KMS-11 (cell line): ENCODE measurements around the gene FRMD1.

ENCODE experiments used
- H2AFZ ChIP-seq: fragments of 200-600 bp; sonication (generic); 2 replicates; pipeline ENCODE4 v1.6.1; 2016; ENCODE audit warnings: antibody characterized with exemption, mixed run types, low read depth
- H3K27ac ChIP-seq: fragments of 200-600 bp; sonication (generic); 2 replicates; pipeline ENCODE4 v1.6.1; 2016; ENCODE audit warnings: mild to moderate bottlenecking, mixed run types
- H3K27me3 ChIP-seq: fragments of 200-600 bp; sonication (generic); 2 replicates; pipeline ENCODE4 v1.6.1; 2017; ENCODE audit warnings: mild to moderate bottlenecking, low read depth, mixed run types, moderate library complexity; ENCODE audit not compliant: insufficient read depth
- H3K36me3 ChIP-seq: fragments of 200-600 bp; sonication (generic); 2 replicates; pipeline ENCODE4 v1.6.1; 2017; ENCODE audit warnings: mild to moderate bottlenecking, mixed run types; ENCODE audit not compliant: insufficient read depth
- H3K4me1 ChIP-seq: fragments of 200-600 bp; sonication (generic); 2 replicates; pipeline ENCODE4 v1.6.1; 2016; ENCODE audit warnings: mild to moderate bottlenecking, low read depth, mixed run types; ENCODE audit not compliant: poor library complexity, severe bottlenecking
- H3K4me2 ChIP-seq: fragments of 200-600 bp; sonication (generic); 2 replicates; pipeline ENCODE4 v1.7.0; 2016; ENCODE audit warnings: mild to moderate bottlenecking, mixed run types
- H3K4me3 ChIP-seq: fragments of 200-600 bp; sonication (generic); IDR thresholded peaks from 2 replicates; pipeline ENCODE4 v1.6.1; 2017; ENCODE audit warnings: low read depth, low read length, mixed read lengths; ENCODE audit not compliant: insufficient read depth
- H3K79me2 ChIP-seq: fragments of 200-600 bp; sonication (generic); 2 replicates; pipeline ENCODE4 v1.6.1; 2016; ENCODE audit warnings: low read depth, mixed run types; ENCODE audit not compliant: insufficient read depth
- H3K9ac ChIP-seq: fragments of 200-600 bp; sonication (generic); 2 replicates; pipeline ENCODE4 v1.6.1; 2016; ENCODE audit warnings: mild to moderate bottlenecking, mixed run types
- H4K20me1 ChIP-seq: fragments of 200-600 bp; sonication (generic); 2 replicates; pipeline ENCODE4 v1.6.1; 2016; ENCODE audit warnings: mild to moderate bottlenecking, mixed run types; ENCODE audit not compliant: insufficient read depth
- CTCF ChIP-seq: fragments of 200-600 bp; sonication (generic); conservative IDR thresholded peaks from 2 replicates; pipeline ENCODE4 v1.6.1; 2017; ENCODE audit warnings: low read depth, mild to moderate bottlenecking, antibody characterized with exemption, low read length, moderate library complexity, mixed read lengths

Gene FRMD1

GRCh38 chr6:168011291-168011690 is 67.7 kb downstream of the FRMD1 start:
- no peak overlapping the region for H3K4me2 ChIP-seq
- no peaks in the 10 kb centered on the region for H3K36me3 ChIP-seq
- H3K4me3 ChIP-seq, result no peak overlapping the region
- H3K27me3 ChIP-seq, result no peaks in the 10 kb centered on the region
- peaks cover 9% of the 10 kb centered on the region for H3K4me1 ChIP-seq
- no peak overlapping the region for H3K9ac ChIP-seq
- H3K79me2 ChIP-seq, result no peaks in the 10 kb centered on the region
- TF ChIP-seq CTCF, result no peak
- H3K27ac ChIP-seq, result no peak overlapping the region
- no peak overlapping the region for H2AFZ ChIP-seq
- no peaks in the 10 kb centered on the region for H4K20me1 ChIP-seq

GRCh38 chr6:168009331-168009730 is 69.7 kb downstream of the FRMD1 start:
- no peaks in the 10 kb centered on the region for H3K27me3 ChIP-seq
- no peak overlapping the region for H3K27ac ChIP-seq
- H3K4me1 ChIP-seq, result peaks cover 9% of the 10 kb centered on the region
- H4K20me1 ChIP-seq, result no peaks in the 10 kb centered on the region
- no peak for TF ChIP-seq CTCF
- H3K4me3 ChIP-seq, result no peak overlapping the region
- no peak overlapping the region for H3K9ac ChIP-seq
- H3K36me3 ChIP-seq, result no peaks in the 10 kb centered on the region
- no peaks in the 10 kb centered on the region for H3K79me2 ChIP-seq
- no peak overlapping the region for H2AFZ ChIP-seq
- H3K4me2 ChIP-seq, result no peak overlapping the region

- no peak overlapping the region for H3K4me2 ChIP-seq
- H3K27me3 ChIP-seq, result no peaks in the 10 kb centered on the region
- no peaks in the 10 kb centered on the region for H4K20me1 ChIP-seq
- no peak overlapping the region for H3K27ac ChIP-seq
- no peak overlapping the region for H3K4me3 ChIP-seq
- no peak overlapping the region for H2AFZ ChIP-seq
- H3K9ac ChIP-seq, result no peak overlapping the region
- no peaks in the 10 kb centered on the region for H3K79me2 ChIP-seq
- peaks cover 9% of the 10 kb centered on the region for H3K4me1 ChIP-seq
- H3K36me3 ChIP-seq, result no peaks in the 10 kb centered on the region
- TF ChIP-seq CTCF, result no peak
Observed at GRCh38 chr6:168007592-168008338, 71.2 kb downstream of the FRMD1 start.

- Histone ChIP-seq H3K4me2 (no peak overlapping the region), H3K9ac (no peak overlapping the region), H3K79me2 (no peaks in the 10 kb centered on the region), H3K27ac (no peak overlapping the region), H3K36me3 (no peaks in the 10 kb centered on the region), H3K4me1 (peaks cover 9% of the 10 kb centered on the region), H4K20me1 (no peaks in the 10 kb centered on the region), H2AFZ (no peak overlapping the region), H3K27me3 (no peaks in the 10 kb centered on the region), H3K4me3 (no peak overlapping the region)
- TF ChIP-seq CTCF, result no peak
Observed at GRCh38 chr6:168005796-168006195, 73.2 kb downstream of the FRMD1 start.
